Measurements from ENCODE around the gene HNRNPUL2.

DNA sequence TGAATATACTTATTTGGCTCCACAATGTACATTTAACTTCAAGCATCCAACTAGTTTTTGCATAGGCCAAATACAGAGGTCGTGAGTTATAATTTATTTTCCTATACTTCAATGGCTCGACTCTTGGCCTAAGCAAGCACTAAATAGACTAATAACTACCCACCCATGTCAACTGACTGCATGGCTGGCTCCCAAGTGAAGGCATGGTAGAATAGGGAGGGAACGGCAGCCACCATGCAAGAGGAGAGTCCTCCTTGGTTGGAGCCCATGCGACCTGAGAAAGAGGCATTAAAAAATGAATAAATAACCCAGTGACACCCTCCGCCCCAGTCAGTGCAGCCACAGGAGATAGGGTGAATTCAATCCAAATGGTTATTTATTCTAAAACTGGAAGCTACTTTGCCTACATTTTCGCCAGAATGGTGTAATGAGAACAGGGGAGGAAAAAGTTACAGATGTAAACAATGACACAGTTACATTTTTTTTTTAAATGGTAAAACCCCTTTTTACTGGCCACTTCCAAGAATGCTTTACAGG lies 14.9 kb downstream of the HNRNPUL2 start:
- TF ChIP-seq, protein P1, sequence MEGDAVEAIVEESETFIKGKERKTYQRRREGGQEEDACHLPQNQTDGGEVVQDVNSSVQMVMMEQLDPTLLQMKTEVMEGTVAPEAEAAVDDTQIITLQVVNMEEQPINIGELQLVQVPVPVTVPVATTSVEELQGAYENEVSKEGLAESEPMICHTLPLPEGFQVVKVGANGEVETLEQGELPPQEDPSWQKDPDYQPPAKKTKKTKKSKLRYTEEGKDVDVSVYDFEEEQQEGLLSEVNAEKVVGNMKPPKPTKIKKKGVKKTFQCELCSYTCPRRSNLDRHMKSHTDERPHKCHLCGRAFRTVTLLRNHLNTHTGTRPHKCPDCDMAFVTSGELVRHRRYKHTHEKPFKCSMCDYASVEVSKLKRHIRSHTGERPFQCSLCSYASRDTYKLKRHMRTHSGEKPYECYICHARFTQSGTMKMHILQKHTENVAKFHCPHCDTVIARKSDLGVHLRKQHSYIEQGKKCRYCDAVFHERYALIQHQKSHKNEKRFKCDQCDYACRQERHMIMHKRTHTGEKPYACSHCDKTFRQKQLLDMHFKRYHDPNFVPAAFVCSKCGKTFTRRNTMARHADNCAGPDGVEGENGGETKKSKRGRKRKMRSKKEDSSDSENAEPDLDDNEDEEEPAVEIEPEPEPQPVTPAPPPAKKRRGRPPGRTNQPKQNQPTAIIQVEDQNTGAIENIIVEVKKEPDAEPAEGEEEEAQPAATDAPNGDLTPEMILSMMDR (IDR thresholded peaks at IDR 0.05), result no peak
- TF ChIP-seq ZFX (IDR thresholded peaks at IDR 0.05; ENCODE audit: borderline replicate concordance), result no peak
